SU-DHL-6 (cell line): ENCODE data around the gene ST6GALNAC4.

Experiments
- EZH2phosphoT487 ChIP-seq: fragments of 200-600 bp; sonication (generic), shearing (Covaris generic); conservative IDR thresholded peaks from 2 replicates; pipeline ENCODE4 v1.6.1; 2018; ENCODE audit warnings: mild to moderate bottlenecking, antibody characterized with exemption, low read length, moderate library complexity, mixed read lengths
- TF ChIP-seq, protein P1 (sequence below): fragments of 200-600 bp; sonication (generic); IDR thresholded peaks from one replicate; pipeline ENCODE4 v1.5.1; 2017; ENCODE audit warnings: antibody characterized with exemption, mild to moderate bottlenecking, low read length, moderate library complexity; ENCODE audit not compliant: insufficient read depth, poor library complexity, severe bottlenecking

DNA sequence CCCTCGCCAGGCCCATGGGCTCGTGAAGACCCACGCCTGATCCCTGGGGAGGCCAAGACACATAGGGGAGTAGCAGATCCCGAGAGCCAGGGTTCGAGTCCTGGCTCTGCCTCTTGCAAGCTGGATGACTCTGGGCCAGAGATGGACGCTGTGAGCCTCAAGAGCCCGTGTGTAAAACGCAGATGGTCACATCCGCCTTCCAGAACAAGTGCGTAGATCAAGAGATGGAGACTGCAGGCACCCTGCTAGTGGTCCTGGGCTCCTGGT lies 8.2 kb downstream of the ST6GALNAC4 start:
- TF ChIP-seq, protein P1, sequence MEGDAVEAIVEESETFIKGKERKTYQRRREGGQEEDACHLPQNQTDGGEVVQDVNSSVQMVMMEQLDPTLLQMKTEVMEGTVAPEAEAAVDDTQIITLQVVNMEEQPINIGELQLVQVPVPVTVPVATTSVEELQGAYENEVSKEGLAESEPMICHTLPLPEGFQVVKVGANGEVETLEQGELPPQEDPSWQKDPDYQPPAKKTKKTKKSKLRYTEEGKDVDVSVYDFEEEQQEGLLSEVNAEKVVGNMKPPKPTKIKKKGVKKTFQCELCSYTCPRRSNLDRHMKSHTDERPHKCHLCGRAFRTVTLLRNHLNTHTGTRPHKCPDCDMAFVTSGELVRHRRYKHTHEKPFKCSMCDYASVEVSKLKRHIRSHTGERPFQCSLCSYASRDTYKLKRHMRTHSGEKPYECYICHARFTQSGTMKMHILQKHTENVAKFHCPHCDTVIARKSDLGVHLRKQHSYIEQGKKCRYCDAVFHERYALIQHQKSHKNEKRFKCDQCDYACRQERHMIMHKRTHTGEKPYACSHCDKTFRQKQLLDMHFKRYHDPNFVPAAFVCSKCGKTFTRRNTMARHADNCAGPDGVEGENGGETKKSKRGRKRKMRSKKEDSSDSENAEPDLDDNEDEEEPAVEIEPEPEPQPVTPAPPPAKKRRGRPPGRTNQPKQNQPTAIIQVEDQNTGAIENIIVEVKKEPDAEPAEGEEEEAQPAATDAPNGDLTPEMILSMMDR, result no peak
- TF ChIP-seq EZH2phosphoT487, result no peak
